ENCODE data around the gene RINL. TPM values are rescaled to one million over a fixed set of nuclear protein-coding genes. Genes with fewer than 3 reads are reported as not detected.
A peak's percentile ranks its signal among the peaks of the same experiment; 100 is the strongest.

RINL gene
- total RNA-seq, 1 experiment from 2014 or later, result 1.3 TPM

- no TSS peak for BruUV-seq (replicated peaks)
- Histone ChIP-seq H3K36me3 (ENCODE audit: control insufficient read depth, insufficient read depth, low read length) (no peaks in the 10 kb centered on the region), H3K9me3 (ENCODE audit: control insufficient read depth, insufficient read depth, low read depth, low read length) (no peaks in the 10 kb centered on the region), H3K4me1 (ENCODE audit: control insufficient read depth, insufficient read depth, low read length) (peaks cover 11% of the 10 kb centered on the region), H3K4me3 (ENCODE audit: low read depth in 2 of 2, low read length in 2 of 2) (no peak overlapping the region), H3K27me3 (ENCODE audit: control insufficient read depth, insufficient read depth, low read length) (no peaks in the 10 kb centered on the region), H3K27ac (ENCODE audit: low read length) (no peak overlapping the region)
- ChIA-PET CTCF (interaction anchor here (1.3 kb wide), 1 partner anchor 17 kb away, joined by 3 read pairs; the partner anchor contains the start of genes MRPS12 and SARS2), POLR2A (interaction anchor here (0.6 to 1.5 kb wide), 5 partner anchors 16 to 223 kb away, joined by 3 to 11 read pairs (median 6); partner anchors contain the start of genes MRPS12 and SARS2)
- intact Hi-C loops (cut with micrococcal nuclease; ENCODE audit: unreplicated experiment) (no loop called here), in situ Hi-C loops (cut with HindIII; ENCODE audit: low pct_unique_long_range_greater_than_20kb, low sequenced_read_pairs) (no loop called here)
- no peak for DNase-seq (ENCODE audit: low read depth, low spot score)
- no peak for ATAC-seq
- TF ChIP-seq SIN3A (IDR thresholded peaks at IDR 0.05; ENCODE audit: borderline replicate concordance, insufficient read depth, low read depth, low read length) (no peak), POLR2AphosphoS5 (IDR thresholded peaks at IDR 0.05; ENCODE audit: low read depth, low read length) (peak; percentile 73; the same call in 1 of the 2 replicates)
Measured at GRCh38 chr19:38913958-38914357, 35.9 kb upstream of the RINL start.

GRCh38 chr19:38912600-38913514 lies 34.8 kb upstream of the RINL start:
- CTCF ChIA-PET, result interaction anchor here (0.6 to 0.7 kb wide), 3 partner anchors 16 to 163 kb away, joined by 4 to 9 read pairs (median 5); no protein-coding TSS in a partner anchor
- H3K9me3 ChIP-seq (ENCODE audit: control insufficient read depth, insufficient read depth, low read depth, low read length), result no peaks in the 10 kb centered on the region
- no peaks in the 10 kb centered on the region for H3K27me3 ChIP-seq (ENCODE audit: control insufficient read depth, insufficient read depth, low read length)
- in situ Hi-C loops (cut with HindIII; ENCODE audit: low pct_unique_long_range_greater_than_20kb, low sequenced_read_pairs) (no loop called here), intact Hi-C loops (cut with micrococcal nuclease; ENCODE audit: unreplicated experiment) (no loop called here)
- peak; percentile 1; the same call in 1 of the 2 replicates for ATAC-seq
- no peak overlapping the region for H3K4me3 ChIP-seq (ENCODE audit: low read depth in 2 of 2, low read length in 2 of 2)
- H3K36me3 ChIP-seq (ENCODE audit: control insufficient read depth, insufficient read depth, low read length), result no peaks in the 10 kb centered on the region
- H3K27ac ChIP-seq (ENCODE audit: low read length), result no peak overlapping the region
- peaks cover 3% of the 10 kb centered on the region for H3K4me1 ChIP-seq (ENCODE audit: control insufficient read depth, insufficient read depth, low read length)
- BruUV-seq (replicated peaks), result no TSS peak
- DNase-seq (ENCODE audit: low read depth, low spot score), result no peak
- TF ChIP-seq REST (IDR thresholded peaks at IDR 0.05; ENCODE audit: insufficient read depth in 1 of 2, low read depth in 2 of 2, low read length in 1 of 2), result 0 out of 4 replicates have a peak, but pooled peaks of 1 of the 2 experiments have one; percentile 13
- no peak for TF ChIP-seq CTCF (IDR thresholded peaks at IDR 0.05)
- POLR2A ChIA-PET, result interaction anchor here (0.5 to 0.6 kb wide), 3 partner anchors 16 to 98 kb away, joined by 6 to 9 read pairs (median 8); no protein-coding TSS in a partner anchor
